GM19438 (cell line): ENCODE results near the gene MBOAT2.
"Not testable (repeated sequence)": the region's sequence is repeated elsewhere in the genome, so short reads cannot be mapped to it uniquely, and the experiment has no call there.

Experiments used
- ATAC-seq: cut with Tn5 transposase; IDR thresholded peaks from one replicate; pipeline ENCODE4 v1.9.1; 2021; ENCODE audit warnings: low read depth; ENCODE audit not compliant: unreplicated experiment

The MBOAT2 gene

GRCh38 chr2:9003616-9004337 is at the start of gene MBOAT2:
Gene MBOAT2 (minus strand): TSS chr2:9003684. CDS start chr2:9003614, 70 bp downstream.
- ATAC-seq = peak; percentile 88

DNA sequence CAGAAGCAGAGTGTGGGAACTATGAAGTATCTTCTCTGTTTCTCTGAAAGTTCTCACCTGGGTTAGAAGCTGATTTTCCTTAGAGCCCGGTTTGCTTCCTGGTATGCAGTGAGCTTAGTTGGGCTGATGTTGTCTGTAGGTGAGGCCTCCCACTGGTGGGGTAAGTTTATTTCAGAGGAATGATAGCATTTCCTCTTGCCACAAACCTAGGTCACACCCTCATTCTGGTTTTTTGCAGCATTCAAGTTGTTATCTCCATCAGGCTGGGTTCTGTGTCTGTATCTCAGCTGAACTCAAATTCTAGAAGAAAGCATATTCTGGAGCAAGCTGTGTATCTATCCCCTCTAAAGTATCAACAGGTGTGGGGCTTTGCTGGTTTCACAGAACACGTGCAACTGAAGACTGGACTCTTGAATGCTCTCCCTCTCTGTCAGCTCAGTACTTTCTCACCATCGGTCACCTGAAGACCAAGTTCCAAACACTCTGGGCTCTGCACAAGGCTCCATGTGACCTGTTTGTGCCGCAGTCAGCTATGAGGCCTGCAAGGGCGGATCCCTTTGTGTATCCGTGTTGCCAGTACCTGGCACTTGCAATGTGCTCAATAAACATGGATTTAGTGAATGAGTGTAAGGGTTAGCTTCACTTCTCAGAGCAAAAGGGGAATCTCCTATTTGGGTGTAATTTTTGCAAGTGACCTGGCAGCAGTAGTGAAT is 49.5 kb upstream of the MBOAT2 start:
- ATAC-seq = no peak

DNA sequence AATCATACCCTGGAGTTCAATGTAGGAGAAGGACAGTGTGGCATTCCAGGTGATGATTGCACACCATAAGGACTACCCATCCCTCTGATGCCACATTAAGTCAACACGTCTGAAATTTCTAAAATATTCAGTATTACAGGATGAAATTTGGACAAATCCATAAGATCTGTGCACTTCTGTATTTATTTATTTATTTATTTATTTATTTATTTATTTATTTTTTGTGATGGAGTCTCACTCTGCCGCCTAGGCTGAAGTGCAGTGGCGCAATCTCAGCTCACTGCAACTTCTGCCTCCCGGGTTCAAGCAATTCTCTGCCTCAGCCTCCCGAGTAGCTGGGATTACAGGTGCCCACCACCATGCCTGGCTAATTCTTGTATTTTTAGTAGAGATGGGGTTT is 48.0 kb upstream of the MBOAT2 start:
- not testable (repeated sequence) for ATAC-seq

DNA sequence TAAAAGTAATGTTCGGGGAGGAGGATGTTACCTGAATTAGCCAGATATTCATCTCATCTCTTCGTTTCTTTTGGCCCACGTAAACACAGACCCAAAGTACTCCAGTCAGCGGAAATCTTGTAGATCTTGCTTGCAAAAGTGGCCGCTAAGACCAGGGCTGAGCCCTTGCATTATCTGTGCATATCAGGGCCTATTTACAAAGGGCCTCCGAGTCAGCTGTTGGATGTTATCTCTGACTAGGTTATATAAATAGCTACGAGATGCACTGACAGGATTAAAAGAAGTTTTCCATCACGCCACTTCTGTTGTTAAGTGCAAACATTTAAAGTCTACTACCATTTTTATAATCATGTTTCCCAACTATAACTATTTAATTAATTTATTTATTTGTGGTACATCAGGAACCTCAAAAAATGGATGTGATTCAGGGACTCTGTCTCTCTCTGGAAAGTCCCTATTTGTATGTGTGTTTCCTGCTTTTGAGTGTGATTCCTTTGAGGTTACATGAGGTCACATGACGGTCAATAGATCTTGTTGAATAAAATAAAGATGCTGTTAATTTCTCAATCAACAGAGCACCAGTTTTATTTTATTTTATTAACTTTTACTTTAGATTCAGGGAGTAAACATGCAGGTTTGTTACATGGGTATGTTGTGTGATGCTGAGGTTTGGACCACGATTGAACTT is 46.8 kb upstream of the MBOAT2 start:
- no peak for ATAC-seq

DNA sequence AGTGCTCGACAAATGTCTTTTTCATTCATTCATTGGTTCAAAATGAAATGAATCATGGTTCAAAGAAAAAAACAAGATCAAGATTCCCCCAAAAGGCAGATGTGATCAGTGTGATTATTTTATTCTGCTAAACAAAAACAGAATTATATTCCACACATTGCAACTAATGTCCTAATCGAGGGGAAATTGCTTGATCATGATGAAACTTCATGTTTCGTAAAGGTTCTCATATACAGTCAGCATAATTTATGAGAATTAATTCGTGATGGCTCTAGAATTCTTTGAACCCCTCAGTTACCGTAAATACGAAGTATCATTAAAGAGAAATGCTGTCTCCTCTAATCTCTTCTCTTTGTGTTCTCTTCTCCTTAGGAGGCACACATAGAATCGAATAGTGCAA is 42.1 kb upstream of the MBOAT2 start:
- no peak for ATAC-seq

DNA sequence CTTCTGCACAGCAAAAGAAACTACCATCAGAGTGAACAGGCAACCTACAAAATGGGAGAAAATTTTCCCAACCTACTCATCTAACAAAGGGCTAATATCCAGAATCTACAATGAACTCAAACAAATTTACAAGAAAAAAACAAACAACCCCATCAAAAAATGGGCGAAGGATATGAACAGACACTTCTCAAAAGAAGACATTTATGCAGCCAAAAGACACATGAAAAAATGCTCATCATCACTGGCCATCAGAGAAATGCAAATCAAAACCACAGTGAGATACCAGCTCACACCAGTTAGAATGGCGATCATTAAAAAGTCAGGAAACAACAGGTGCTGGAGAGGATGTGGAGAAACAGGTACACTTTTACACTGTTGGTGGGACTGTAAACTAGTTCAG is 40.0 kb upstream of the MBOAT2 start:
- not testable (repeated sequence) for ATAC-seq

DNA sequence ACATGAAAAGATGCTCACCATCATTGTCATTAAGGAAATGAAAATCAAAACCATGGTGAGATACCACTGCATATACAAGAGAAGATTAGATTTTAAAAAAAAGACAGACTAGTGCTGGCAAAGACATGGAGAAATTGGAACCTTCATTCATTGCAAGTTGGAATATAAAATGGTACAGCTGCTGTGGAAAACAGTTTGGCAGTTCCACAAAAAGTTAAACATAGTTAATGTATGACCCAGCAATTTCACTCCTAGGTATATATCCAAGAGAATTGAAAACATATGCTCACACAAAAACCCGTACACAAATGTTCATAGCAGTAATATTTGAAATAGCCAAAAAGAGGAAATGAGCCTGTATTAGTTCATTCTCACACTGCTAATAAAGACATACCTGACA is 33.7 kb upstream of the MBOAT2 start:
- no peak for ATAC-seq

DNA sequence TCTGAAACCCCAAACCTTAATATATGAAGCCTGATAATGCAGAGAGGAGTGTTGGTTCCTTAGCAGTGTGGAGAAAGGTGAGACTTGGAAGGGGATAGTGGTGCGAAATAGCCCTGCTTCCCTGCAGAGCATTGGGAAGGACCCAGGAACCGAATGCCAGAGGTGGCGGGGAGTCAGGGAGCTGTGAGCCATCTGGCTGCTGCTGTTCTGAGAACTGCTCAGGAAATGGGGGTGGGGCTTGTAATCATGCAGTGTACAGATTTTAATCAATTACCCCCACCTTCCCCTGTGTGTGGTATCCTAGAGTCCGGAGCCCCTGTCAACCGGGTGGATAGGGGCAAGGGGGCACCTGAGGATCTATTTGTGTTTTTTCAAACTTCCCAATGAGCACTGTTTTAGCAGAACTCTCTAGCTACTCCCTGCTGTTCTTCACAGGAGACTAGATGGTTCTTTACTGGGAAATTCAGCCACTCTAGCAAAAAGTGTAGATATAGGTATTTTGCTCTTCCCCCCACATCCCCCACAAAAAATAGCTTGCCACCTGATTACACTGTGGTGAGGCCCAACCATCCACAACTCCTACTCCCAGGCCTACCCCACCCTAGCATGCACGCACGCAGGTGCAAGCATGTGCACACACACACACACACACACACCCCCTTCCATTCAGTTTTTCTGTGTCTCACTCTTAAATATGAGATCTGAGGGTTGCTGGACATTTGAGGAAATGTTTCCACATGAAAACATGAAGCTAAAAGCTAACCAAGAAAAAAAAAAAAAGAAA is 30.1 kb upstream of the MBOAT2 start:
- ATAC-seq = no peak

DNA sequence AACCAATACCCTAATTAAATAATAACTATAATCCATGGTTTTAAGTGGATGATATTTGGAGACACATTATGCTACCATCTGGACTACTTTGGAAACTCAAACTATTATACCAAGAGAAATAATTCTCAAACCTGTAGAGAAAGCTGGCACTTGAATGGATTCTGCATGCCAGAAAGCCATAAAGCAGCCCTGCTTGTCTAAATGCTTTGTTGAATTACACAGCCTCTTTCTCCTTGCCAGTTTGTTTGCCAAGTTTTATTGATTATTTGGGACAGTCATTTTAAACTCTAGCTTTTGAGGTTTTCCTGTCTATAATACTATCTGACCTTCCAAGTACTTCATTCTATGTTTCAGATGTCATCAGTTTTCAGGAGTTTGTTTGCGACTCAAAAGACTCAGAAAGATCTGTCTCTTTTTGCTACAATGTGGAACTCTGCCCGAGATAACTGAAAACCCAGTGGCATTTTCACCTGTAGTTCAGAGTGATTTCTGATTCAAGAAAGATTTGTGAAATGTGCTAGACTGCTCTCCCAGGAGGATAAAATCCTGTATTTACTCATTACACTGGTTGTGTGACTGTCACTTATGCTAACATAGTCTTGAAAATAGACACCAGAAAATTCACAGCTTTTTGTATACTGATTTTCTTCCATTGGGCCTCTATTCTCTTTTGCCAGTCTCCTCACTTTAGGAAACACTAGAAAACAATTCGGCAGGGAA is 29.2 kb upstream of the MBOAT2 start:
- no peak for ATAC-seq

DNA sequence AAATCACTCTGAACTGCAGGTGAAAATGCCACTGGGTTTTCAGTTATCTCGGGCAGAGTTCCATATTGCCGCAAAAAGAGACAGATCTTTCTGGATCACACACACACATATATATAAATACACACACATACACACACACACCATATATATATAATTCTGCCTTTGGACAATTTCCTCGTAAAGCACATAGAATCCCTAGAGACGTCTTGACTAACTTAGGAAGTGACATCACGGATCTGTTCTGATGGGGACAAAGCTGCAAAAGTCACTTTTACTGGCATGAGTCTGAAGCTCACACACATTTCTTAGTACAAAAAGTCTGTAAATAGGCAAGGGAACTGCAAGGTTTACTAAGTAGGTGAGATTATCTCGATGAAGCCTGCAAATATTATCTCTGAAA is 28.6 kb upstream of the MBOAT2 start:
- ATAC-seq = no peak

- no peak for ATAC-seq
These were observed 27.8 kb upstream of the MBOAT2 start for GRCh38 chr2:9031246-9031645.

DNA sequence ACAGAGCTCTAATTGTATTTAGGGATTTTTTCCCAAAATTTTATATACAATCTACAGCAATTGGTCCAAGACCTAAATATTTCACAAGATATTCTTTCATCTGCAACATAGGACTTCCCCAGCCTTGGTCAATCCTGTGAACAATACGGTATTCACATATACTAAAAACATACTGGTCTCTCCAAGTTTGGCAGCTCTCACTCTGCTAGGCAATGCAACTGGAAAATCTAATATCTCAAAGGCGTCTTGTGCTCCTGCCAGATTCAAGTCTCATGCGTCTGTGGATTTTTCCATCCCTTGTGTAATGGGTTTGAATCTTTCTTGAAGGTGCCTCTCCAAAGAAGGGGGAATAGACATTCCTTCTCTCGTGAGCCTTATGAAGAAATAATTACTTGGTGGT is 27.4 kb upstream of the MBOAT2 start:
- no peak for ATAC-seq

GRCh38 chr2:9030190-9030589 is 26.7 kb upstream of the MBOAT2 start:
- ATAC-seq = no peak

DNA sequence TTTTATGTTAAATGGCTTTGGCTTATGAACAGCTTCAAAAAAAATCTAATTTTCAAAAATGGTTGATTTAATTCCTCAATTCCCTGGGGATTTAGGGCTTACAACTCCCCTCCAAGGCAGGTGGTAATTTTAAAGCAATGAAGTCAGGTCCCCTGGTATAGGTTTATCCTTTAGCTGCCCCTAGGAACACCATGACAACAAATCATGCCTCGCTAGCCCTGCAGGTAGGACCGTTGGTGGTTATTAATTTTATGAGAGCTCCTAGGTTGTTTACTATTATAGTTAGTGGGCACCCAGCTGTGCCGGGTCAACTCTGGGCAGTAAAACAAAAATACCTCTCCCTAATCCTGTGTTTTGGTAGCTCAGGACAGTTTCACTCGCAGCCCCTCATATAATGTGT is 26.2 kb upstream of the MBOAT2 start:
- no peak for ATAC-seq

GRCh38 chr2:9027884-9028283 is 24.4 kb upstream of the MBOAT2 start:
- no peak for ATAC-seq

GRCh38 chr2:9025746-9026145 is 22.3 kb upstream of the MBOAT2 start:
- no peak for ATAC-seq

GRCh38 chr2:9024575-9024974 is 21.1 kb upstream of the MBOAT2 start:
- ATAC-seq = no peak

- ATAC-seq = no peak
These were observed 18.2 kb upstream of the MBOAT2 start for GRCh38 chr2:9021563-9022211.

- no peak for ATAC-seq
These were observed 16.8 kb upstream of the MBOAT2 start for GRCh38 chr2:9020267-9020666.

GRCh38 chr2:9018534-9018933 is 15.1 kb upstream of the MBOAT2 start:
- no peak for ATAC-seq
